AG09309 (cell line): ENCODE measurements around the gene KRTAP5-1.

ENCODE experiments used
- DNase-seq: peaks from one replicate; pipeline ENCODE4 v3.0.0-alpha.2; 2010; ENCODE audit warnings: low read depth
- H3K4me3 ChIP-seq: 2 replicates; pipeline ENCODE4 v1.5.1; 2011; ENCODE audit warnings: mild to moderate bottlenecking, low read depth, low read length, moderate library complexity; ENCODE audit not compliant: control insufficient read depth
- CTCF ChIP-seq: IDR thresholded peaks from 2 replicates; pipeline ENCODE4 v1.5.1; 2011; ENCODE audit warnings: mild to moderate bottlenecking, low read depth, low read length, inconsistent platforms; ENCODE audit not compliant: insufficient read depth, control insufficient read depth; ENCODE audit errors: missing control alignments

KRTAP5-1 gene

GRCh38 chr11:1540074-1540473 is 45.0 kb downstream of the KRTAP5-1 start:
- no peak for TF ChIP-seq CTCF
- H3K4me3 ChIP-seq = no peak overlapping the region
- DNase-seq = no peak

GRCh38 chr11:1538153-1538552 is 46.9 kb downstream of the KRTAP5-1 start:
- no peak for DNase-seq
- TF ChIP-seq CTCF = no peak
- H3K4me3 ChIP-seq = no peak overlapping the region

- no peak for DNase-seq
- no peak for TF ChIP-seq CTCF
- no peak overlapping the region for H3K4me3 ChIP-seq
These were observed 48.8 kb downstream of the KRTAP5-1 start for GRCh38 chr11:1536065-1536843.

GRCh38 chr11:1534682-1535081 is 50.4 kb downstream of the KRTAP5-1 start:
- no peak for DNase-seq
- H3K4me3 ChIP-seq = no peak overlapping the region
- no peak for TF ChIP-seq CTCF
